A673 (cell line): Measurements from ENCODE around the gene IMMP2L.

Experiments used
- EZH2 ChIP-seq: fragments of 200-600 bp; sonication (generic); IDR thresholded peaks from 2 replicates; pipeline ENCODE4 v1.6.1; 2017; ENCODE audit warnings: borderline replicate concordance, low read depth, mild to moderate bottlenecking, mixed read lengths, antibody characterized with exemption, low read length; ENCODE audit not compliant: poor library complexity, severe bottlenecking
- TF ChIP-seq, protein P1 (sequence below): fragments of 300-800, 200-600 bp; sonication (generic); conservative IDR thresholded peaks from 2 replicates; pipeline ENCODE4 v1.5.1; 2017; ENCODE audit warnings: low read depth, mild to moderate bottlenecking, antibody characterized with exemption, low read length, moderate library complexity, mixed read lengths

DNA sequence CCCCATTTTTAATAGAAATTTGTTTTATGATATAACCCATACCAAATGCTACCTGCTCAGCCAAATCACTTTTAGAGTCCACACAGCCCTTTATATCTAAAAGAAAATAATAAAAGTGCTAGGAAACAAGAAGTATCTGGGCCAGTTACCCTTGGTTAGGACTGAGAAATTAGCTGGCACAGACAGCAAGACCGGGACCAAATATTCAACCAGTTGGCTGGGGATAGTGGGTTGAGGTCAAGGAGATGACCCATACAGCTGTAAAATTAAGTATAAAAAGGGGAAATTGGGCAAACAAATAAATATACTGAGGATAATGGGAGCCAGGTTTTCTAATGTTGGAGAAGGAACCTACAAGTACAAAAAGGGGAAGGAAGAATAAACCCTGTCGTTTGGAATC lies 174.3 kb downstream of the IMMP2L start:
- TF ChIP-seq, protein P1, sequence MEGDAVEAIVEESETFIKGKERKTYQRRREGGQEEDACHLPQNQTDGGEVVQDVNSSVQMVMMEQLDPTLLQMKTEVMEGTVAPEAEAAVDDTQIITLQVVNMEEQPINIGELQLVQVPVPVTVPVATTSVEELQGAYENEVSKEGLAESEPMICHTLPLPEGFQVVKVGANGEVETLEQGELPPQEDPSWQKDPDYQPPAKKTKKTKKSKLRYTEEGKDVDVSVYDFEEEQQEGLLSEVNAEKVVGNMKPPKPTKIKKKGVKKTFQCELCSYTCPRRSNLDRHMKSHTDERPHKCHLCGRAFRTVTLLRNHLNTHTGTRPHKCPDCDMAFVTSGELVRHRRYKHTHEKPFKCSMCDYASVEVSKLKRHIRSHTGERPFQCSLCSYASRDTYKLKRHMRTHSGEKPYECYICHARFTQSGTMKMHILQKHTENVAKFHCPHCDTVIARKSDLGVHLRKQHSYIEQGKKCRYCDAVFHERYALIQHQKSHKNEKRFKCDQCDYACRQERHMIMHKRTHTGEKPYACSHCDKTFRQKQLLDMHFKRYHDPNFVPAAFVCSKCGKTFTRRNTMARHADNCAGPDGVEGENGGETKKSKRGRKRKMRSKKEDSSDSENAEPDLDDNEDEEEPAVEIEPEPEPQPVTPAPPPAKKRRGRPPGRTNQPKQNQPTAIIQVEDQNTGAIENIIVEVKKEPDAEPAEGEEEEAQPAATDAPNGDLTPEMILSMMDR: no peak
- TF ChIP-seq EZH2: no peak
